Ammon's horn (tissue), 1 donor: ENCODE measurements around the gene SPIRE1.

Source experiments
- DNase-seq: peaks from one replicate; pipeline ENCODE4 v3.0.0-alpha.2; 2016; ENCODE audit warnings: low spot score

The SPIRE1 gene

GRCh38 chr18:12657684-12658425 lies at the start of gene SPIRE1:
TSS of gene SPIRE1 (minus strand) at chr18:12658107. CDS start at chr18:12657866, 241 bp downstream.
- peak; percentile 88 for DNase-seq

GRCh38 chr18:12703664-12704063 lies 45.8 kb upstream of the SPIRE1 start:
- no peak for DNase-seq

- DNase-seq: no peak
Measured at GRCh38 chr18:12703096-12703567, 45.2 kb upstream of the SPIRE1 start.

- DNase-seq: peak; percentile 87
Measured at GRCh38 chr18:12702221-12703095, 44.6 kb upstream of the SPIRE1 start, which contains the start of the genes CEP76 and PSMG2. TSS of gene CEP76 (minus strand) at chr18:12702723. CDS start at chr18:12702548, 175 bp downstream. TSS of gene PSMG2 (plus strand) at chr18:12703042. CDS start at chr18:12703108, 66 bp downstream.

- DNase-seq: no peak
Measured at GRCh38 chr18:12701161-12701560, 43.3 kb upstream of the SPIRE1 start.

GRCh38 chr18:12699747-12700146 lies 41.8 kb upstream of the SPIRE1 start:
- no peak for DNase-seq

GRCh38 chr18:12694032-12694431 lies 36.1 kb upstream of the SPIRE1 start:
- DNase-seq: no peak

GRCh38 chr18:12692206-12692605 lies 34.3 kb upstream of the SPIRE1 start:
- no peak for DNase-seq

- DNase-seq: no peak
Measured at GRCh38 chr18:12689256-12689850, 31.4 kb upstream of the SPIRE1 start.

- no peak for DNase-seq
Measured at GRCh38 chr18:12686100-12686499, 28.2 kb upstream of the SPIRE1 start.

GRCh38 chr18:12679183-12679786 lies 21.4 kb upstream of the SPIRE1 start:
- peak; percentile 72 for DNase-seq

- no peak for DNase-seq
Measured at GRCh38 chr18:12668041-12668440, 10.1 kb upstream of the SPIRE1 start.

- DNase-seq: peak; percentile 71
Measured at GRCh38 chr18:12659904-12660605, 2.1 kb upstream of the SPIRE1 start.

GRCh38 chr18:12658426-12659138 lies 675 bp upstream of the SPIRE1 start:
- DNase-seq: peak; percentile 37

GRCh38 chr18:12656938-12657683 lies 796 bp downstream of the SPIRE1 start:
- peak; percentile 57 for DNase-seq

- DNase-seq: no peak
Measured at GRCh38 chr18:12656605-12656937, 1.3 kb downstream of the SPIRE1 start.

GRCh38 chr18:12654971-12655370 lies 2.9 kb downstream of the SPIRE1 start:
- DNase-seq: no peak

GRCh38 chr18:12652861-12653401 lies 5.0 kb downstream of the SPIRE1 start:
- no peak for DNase-seq

GRCh38 chr18:12651651-12652050 lies 6.3 kb downstream of the SPIRE1 start:
- DNase-seq: no peak

- DNase-seq: no peak
Measured at GRCh38 chr18:12647773-12648172, 10.1 kb downstream of the SPIRE1 start.
